HEK293 (cell line): ENCODE data around the gene MICU2.

ENCODE experiments used
- SALL2 ChIP-seq: fragments of 450-650 bp; formaldehyde crosslinking; IDR thresholded peaks from 2 replicates; pipeline ENCODE4 v1.5.0; 2017; ENCODE audit warnings: missing biosample characterization, mild to moderate bottlenecking, missing genetic modification characterization, borderline replicate concordance
- SETDB1 ChIP-seq: IDR thresholded peaks from one replicate; pipeline ENCODE4 v1.6.1; 2017; ENCODE audit warnings: mild to moderate bottlenecking, low read length, moderate library complexity, mixed read lengths; ENCODE audit not compliant: insufficient read length
- SP2 ChIP-seq: fragments of 450-650 bp; formaldehyde crosslinking; IDR thresholded peaks from 2 replicates; pipeline ENCODE4 v1.5.1; 2016; ENCODE audit warnings: missing biosample characterization, missing genetic modification characterization
- YY1 ChIP-seq: fragments of 450-650 bp; formaldehyde crosslinking; IDR thresholded peaks from 2 replicates; pipeline ENCODE4 v1.5.1; 2018; ENCODE audit warnings: missing biosample characterization, missing genetic modification characterization
- ZNF132 ChIP-seq: fragments of 450-650 bp; formaldehyde crosslinking; IDR thresholded peaks from 2 replicates; pipeline ENCODE4 v1.5.1; 2017; ENCODE audit warnings: missing biosample characterization, missing genetic modification characterization, borderline replicate concordance
- ZNF274 ChIP-seq, 2 experiments: fragments of 200-500 bp in 1 of 2; fragments of 450-650 bp in 1 of 2; sonication (Bioruptor generic) in 1 of 2; formaldehyde crosslinking in 1 of 2; IDR thresholded peaks; 2 replicates each; pipeline versions ENCODE4 v1.5.1 to v1.6.1; 2014 to 2016; ENCODE audit warnings: borderline replicate concordance in 1 of 2, inconsistent platforms in 1 of 2, low read length in 1 of 2, missing biosample characterization in 1 of 2, missing genetic modification characterization in 1 of 2
- ZNF302 ChIP-seq: fragments of 450-650 bp; formaldehyde crosslinking; IDR thresholded peaks from 2 replicates; pipeline ENCODE4 v1.5.1; 2016; ENCODE audit warnings: missing biosample characterization, missing genetic modification characterization, low read depth
- ZNF501 ChIP-seq: fragments of 450-650 bp; formaldehyde crosslinking; IDR thresholded peaks from 2 replicates; pipeline ENCODE4 v1.5.1; 2016; ENCODE audit warnings: missing biosample characterization, missing genetic modification characterization
- ZNF623 ChIP-seq: fragments of 450-650 bp; formaldehyde crosslinking; IDR thresholded peaks from 2 replicates; pipeline ENCODE4 v1.5.1; 2016; ENCODE audit warnings: missing biosample characterization, missing genetic modification characterization
- TF ChIP-seq, protein P1 (sequence below): fragments of 450-650 bp; formaldehyde crosslinking; IDR thresholded peaks from 2 replicates; pipeline ENCODE4 v1.5.0; 2017; ENCODE audit warnings: missing biosample characterization, missing genetic modification characterization, borderline replicate concordance
- TF ChIP-seq, protein P2 (sequence below): fragments of 450-650 bp; formaldehyde crosslinking; IDR thresholded peaks from 2 replicates; pipeline ENCODE4 v1.5.1; 2016; ENCODE audit warnings: missing biosample characterization, missing genetic modification characterization
- TF ChIP-seq, protein P3 (sequence below): fragments of 450-650 bp; formaldehyde crosslinking; conservative IDR thresholded peaks from 2 replicates; pipeline ENCODE4 v1.5.1; 2016; ENCODE audit warnings: low read depth, missing biosample characterization, missing genetic modification characterization

DNA sequence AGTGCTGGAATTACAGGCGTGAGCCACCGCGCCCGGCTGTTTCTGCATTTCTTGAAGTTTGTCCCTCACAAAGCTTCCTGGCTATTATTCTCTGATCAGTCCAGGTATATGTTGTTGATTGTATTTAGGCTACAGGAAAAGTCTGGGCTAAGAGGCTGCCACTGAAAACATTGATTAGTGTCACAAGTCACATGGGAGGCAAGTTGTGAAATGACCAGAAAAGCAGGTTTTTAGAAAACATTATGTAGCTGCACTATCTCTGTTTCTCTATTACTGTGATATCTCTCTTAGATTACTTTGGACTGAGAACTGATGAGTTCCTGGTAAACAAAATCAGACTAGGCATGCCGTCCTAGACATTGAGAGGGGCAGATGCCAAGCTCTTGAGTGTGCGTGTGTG lies 128.9 kb downstream of the MICU2 start:
- TF ChIP-seq ZNF274 (IDR thresholded peaks at IDR 0.05; ENCODE audit: low read length) (no peak), ZNF274 (tag by site-specific recombination; IDR thresholded peaks at IDR 0.05; ENCODE audit: borderline replicate concordance) (no peak), ZNF623 (tag by site-specific recombination) (no peak), SP2 (no peak), ZNF501 (no peak), ZNF132 (tag by site-specific recombination) (no peak), SETDB1 (no peak), SALL2 (tag by site-specific recombination) (no peak), YY1 (tag by site-specific recombination) (no peak), ZNF302 (no peak)
- TF ChIP-seq, protein P1, sequence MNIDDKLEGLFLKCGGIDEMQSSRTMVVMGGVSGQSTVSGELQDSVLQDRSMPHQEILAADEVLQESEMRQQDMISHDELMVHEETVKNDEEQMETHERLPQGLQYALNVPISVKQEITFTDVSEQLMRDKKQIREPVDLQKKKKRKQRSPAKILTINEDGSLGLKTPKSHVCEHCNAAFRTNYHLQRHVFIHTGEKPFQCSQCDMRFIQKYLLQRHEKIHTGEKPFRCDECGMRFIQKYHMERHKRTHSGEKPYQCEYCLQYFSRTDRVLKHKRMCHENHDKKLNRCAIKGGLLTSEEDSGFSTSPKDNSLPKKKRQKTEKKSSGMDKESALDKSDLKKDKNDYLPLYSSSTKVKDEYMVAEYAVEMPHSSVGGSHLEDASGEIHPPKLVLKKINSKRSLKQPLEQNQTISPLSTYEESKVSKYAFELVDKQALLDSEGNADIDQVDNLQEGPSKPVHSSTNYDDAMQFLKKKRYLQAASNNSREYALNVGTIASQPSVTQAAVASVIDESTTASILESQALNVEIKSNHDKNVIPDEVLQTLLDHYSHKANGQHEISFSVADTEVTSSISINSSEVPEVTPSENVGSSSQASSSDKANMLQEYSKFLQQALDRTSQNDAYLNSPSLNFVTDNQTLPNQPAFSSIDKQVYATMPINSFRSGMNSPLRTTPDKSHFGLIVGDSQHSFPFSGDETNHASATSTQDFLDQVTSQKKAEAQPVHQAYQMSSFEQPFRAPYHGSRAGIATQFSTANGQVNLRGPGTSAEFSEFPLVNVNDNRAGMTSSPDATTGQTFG, result no peak
- TF ChIP-seq, protein P2, sequence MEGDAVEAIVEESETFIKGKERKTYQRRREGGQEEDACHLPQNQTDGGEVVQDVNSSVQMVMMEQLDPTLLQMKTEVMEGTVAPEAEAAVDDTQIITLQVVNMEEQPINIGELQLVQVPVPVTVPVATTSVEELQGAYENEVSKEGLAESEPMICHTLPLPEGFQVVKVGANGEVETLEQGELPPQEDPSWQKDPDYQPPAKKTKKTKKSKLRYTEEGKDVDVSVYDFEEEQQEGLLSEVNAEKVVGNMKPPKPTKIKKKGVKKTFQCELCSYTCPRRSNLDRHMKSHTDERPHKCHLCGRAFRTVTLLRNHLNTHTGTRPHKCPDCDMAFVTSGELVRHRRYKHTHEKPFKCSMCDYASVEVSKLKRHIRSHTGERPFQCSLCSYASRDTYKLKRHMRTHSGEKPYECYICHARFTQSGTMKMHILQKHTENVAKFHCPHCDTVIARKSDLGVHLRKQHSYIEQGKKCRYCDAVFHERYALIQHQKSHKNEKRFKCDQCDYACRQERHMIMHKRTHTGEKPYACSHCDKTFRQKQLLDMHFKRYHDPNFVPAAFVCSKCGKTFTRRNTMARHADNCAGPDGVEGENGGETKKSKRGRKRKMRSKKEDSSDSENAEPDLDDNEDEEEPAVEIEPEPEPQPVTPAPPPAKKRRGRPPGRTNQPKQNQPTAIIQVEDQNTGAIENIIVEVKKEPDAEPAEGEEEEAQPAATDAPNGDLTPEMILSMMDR (tag by site-specific recombination), result no peak
- TF ChIP-seq, protein P3, sequence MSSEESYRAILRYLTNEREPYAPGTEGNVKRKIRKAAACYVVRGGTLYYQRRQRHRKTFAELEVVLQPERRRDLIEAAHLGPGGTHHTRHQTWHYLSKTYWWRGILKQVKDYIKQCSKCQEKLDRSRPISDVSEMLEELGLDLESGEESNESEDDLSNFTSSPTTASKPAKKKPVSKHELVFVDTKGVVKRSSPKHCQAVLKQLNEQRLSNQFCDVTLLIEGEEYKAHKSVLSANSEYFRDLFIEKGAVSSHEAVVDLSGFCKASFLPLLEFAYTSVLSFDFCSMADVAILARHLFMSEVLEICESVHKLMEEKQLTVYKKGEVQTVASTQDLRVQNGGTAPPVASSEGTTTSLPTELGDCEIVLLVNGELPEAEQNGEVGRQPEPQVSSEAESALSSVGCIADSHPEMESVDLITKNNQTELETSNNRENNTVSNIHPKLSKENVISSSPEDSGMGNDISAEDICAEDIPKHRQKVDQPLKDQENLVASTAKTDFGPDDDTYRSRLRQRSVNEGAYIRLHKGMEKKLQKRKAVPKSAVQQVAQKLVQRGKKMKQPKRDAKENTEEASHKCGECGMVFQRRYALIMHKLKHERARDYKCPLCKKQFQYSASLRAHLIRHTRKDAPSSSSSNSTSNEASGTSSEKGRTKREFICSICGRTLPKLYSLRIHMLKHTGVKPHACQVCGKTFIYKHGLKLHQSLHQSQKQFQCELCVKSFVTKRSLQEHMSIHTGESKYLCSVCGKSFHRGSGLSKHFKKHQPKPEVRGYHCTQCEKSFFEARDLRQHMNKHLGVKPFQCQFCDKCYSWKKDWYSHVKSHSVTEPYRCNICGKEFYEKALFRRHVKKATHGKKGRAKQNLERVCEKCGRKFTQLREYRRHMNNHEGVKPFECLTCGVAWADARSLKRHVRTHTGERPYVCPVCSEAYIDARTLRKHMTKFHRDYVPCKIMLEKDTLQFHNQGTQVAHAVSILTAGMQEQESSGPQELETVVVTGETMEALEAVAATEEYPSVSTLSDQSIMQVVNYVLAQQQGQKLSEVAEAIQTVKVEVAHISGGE (tag by site-specific recombination), result no peak
